HG03280 (cell line): Measurements from ENCODE around the gene ST3GAL3.

Experiments used
- ATAC-seq: cut with Tn5 transposase; IDR thresholded peaks from one replicate; pipeline ENCODE4 v1.9.1; 2021; ENCODE audit warnings: mild to moderate bottlenecking, moderate library complexity; ENCODE audit not compliant: unreplicated experiment

The ST3GAL3 gene

DNA sequence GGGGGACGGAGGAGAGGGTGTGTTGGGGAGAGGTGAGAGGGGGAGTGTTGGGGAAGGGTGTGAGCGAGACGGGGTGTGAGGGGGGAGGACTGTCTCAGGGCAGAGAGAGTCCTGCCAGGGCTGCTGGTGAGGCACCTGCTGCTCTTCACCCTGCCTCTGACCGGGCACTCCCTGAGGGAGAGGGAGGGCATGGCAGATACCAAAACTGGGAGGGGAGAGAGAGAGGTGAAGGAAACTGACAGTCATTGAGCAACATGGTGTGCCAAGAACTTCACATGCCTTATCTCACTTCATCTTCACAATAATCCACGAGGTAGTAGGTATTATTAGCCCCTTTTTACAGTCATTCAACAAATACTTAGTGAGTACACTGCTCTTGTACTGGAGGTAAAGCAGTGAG lies 164.9 kb downstream of the ST3GAL3 start:
- ATAC-seq = no peak

DNA sequence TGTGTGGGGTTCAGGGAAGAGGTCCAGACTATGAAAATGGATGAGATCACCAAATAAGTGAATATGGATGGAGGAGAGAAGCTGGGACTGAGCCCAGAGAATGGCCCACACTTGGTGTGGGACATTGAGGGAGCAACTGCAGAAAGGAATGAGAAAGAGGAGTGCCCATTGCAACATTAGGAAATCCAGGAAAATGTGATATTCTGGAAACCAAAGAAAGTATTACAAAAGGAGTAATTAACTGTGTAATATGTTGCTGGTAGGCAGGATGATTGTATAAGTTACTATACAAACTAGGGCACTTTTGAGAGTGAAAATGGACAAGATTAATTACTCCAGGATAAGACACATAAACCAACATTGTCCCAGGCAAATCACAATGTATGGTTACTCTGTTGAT lies 166.5 kb downstream of the ST3GAL3 start:
- no peak for ATAC-seq

DNA sequence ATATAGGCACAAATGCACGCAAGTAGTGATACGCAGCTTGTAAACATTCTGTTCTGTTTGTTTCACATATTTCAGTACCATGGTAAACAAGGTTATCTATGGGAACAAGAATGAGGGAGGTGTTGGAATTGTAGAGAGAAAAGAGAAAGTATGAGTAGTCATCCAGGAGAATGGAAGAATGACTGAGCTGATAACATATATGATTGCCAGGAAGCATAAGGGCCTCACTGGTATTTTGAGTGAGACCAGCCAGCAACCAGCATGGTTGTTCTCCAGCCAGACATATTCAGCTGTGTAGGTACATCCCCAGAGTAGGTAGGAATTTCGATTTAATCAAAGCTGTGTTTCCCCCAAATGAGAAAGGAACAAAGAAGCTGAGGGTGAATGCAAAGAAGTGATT lies 167.4 kb downstream of the ST3GAL3 start:
- ATAC-seq = no peak

DNA sequence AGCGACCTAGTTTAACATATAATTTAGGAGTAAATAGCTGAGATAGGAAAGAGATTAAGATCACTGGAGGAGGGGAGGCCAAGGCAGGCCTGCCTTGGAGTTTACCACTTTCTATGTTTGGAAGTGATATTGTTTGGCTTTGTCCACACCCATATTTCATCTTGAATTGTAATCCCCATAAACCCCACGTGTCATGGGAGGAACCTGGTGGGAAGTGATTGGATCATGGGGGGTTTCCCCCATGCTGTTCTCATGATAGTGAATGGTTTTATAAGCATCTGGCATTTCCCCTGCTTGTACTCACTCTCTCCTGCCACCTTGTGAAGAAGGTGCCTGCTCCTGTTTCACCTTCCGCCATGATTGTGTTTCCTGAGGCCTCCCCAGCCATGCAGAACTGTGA lies 168.0 kb downstream of the ST3GAL3 start:
- ATAC-seq = no peak

DNA sequence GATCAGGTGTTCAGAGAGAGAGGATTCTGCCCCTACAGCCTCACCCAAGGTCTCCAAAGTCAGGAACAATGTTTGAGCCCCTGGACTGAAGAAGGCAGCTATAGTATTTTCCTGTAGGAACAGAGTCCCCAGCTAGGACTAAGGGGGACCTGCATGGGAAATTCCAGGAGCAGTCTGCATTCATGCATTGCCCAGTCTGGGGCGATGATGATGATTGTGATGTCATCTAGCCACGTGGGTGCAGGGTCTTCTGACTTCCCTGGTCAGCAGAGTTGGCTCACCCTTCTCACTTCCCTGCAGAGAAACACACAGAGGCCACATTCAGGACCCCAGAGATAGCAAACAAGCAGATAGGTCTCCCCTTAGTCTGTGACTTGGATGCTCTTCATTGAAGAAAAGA lies 169.8 kb downstream of the ST3GAL3 start:
- ATAC-seq = no peak

DNA sequence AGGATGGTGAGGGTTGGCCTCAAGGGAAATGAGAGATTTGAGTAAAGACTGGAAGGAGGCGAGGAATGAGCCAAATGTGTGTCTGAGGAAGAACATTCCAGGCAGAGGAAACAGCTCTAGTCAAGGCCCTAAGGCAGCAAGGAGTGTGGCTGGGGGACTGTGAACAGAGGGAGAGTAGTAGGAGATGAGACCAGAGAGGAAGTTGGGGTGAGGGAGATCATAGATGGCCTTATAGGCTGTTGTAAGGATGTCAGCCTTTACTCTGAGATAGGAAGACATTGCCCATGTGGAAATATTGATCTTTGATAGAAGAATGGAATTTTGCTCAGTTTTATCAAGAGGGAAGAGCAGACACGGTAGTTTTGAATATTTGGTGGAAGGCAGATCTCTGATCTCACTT lies 171.1 kb downstream of the ST3GAL3 start:
- no peak for ATAC-seq

DNA sequence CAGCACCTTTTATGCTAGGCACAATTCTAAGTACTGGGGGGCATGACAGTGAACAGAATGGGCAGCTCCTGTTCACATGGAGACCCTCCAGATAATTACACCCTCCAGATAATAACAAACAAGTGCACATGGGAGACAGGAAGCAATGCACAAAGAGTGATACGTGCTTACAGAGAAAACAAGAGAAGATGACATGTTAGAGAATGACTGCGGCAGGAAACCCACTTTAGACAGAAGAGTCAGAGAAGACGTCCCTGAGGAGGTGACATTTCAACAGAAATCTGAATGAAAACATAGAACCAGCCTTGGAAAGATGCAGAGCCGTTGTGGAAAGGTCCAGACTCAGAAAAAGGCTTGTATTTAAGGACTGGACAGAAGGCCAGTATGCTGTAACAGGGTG lies 171.5 kb downstream of the ST3GAL3 start:
- ATAC-seq = no peak

DNA sequence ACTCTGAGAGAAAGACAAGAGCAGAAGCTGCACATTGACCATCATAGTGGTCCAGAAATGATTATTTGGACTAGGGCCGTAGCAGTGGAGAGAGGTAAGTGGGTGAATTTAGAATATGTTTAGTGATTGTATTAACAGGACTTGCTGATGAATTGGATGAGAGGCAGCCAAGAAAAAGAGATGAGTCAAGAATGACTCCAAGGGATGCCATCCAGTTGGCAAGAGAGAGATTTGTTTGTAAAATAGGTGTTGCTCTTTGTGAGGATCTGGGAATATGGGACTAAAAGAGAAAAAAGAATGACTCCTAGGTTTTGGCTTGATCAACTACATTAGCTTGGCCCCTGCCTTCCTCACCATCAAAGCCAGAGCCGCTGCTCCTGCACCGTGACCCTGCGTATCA lies 172.1 kb downstream of the ST3GAL3 start:
- no peak for ATAC-seq

DNA sequence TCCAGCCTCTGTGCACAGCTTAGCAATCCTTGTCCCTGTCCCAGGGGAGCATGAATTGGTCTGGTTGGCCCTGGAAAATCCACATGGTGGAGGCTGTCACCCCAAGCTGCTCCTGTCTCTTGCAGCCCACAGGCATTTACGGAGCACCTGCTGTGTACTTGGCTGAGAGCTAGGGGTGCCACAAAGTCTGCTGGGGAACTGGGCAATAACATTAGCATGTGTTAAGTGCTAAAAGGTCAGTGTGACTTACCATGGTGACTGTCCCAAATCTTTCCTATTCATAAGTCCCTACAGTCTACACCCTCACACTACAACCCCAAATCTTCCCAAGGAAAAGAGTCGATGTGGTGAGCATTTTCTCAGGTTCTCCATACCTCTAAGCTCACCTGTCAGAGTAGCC lies 172.7 kb downstream of the ST3GAL3 start:
- no peak for ATAC-seq

DNA sequence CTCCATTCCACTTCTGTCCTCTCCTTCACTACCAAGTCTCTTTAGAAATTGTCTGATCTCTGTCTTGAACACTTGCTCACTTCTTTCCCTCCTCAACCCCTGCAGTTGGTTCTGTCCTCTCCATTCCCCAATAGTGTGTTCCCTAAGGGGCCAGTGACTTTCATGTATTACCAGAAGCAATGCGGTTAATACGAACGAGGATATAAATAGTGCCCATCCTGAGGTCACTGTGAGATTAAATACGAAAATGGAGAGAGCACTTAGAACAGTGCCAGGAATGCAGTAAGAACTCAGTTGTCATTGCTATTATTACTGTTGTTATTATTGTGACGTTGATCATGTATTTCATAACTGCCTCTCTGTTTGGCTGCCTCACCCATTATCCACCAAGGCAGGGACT lies 173.3 kb downstream of the ST3GAL3 start:
- ATAC-seq = no peak

DNA sequence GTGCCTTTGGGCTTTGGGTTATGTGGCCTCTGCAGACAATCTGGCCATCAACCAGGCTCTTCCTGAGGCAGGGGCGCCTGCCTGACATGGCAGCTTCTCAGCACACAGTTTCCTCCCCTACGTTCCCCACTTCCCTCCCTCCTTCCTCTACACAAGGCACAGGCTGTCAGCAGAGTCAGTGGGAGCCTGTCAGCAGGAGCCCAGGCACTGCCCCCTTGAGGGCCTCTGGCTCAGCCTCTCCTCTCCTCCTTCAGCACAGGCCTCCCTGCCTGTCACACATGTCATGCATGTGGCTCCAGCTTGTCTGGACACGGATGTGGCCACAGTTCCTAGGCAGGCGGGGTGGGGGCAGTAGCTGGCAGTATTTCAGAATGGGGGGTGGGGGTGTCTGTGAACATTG lies 174.1 kb downstream of the ST3GAL3 start:
- no peak for ATAC-seq

DNA sequence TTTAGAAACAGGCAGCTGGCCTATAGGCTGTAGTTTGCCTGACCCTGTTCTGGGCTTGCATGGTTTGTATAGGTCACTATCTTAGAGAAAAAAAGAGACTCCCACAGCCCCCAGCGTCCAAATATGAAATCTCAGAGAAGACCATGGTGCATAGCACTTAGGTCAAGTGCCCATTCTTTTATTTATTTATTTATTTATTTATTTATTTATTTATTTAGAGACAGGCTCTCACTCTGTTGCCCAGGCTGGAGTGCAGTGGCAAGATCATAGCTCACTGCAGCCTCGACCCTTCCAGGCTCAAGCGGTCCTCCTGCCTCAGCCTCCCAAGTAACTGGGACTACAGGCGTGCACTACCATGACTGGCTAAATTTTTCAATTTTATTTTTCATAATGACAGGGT lies 175.4 kb downstream of the ST3GAL3 start:
- no peak for ATAC-seq

DNA sequence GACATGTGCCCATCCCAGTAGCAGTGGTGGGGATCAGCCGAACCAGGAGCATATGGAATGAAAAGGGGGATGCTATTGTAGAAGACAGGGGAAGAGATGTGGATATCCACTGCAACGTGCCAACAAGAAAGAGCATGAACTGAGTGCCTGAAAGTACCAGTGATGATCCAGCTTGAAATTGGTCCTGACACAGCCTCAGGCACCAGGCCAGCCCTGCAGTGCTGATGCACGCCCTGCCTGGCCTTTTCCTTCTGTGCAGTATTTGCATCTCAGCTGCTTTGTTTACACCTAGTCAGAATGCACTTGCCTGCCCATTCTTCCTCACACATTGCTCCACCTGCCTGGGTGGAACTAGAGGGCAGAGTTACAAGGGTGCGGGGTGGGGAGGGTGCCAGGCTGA lies 176.0 kb downstream of the ST3GAL3 start:
- ATAC-seq = no peak

DNA sequence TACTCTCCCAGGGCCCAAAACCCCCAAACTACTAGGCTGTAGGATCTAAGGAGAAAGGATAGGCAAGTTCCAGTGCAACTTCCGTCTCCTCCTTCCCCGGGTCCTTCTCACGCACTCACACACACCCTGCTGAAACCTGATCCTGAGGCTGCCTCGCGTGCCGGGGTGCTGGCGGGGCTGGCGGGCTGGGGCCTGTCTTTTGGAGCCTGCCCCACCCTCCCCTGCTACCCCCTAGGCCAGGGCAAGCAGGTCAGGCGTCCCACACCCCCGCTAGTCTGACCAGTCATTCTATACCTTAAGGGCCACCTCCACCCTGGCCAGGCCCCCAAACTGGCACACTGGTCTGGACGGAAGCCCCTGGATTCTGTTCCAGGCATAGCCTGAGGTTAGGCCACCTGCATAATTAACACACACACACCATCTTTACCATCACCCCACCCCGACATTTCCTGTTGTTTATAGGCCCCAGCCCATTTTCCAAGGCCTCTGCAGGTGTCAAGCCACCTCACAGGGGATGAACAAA lies 178.0 kb downstream of the ST3GAL3 start:
- ATAC-seq = no peak

DNA sequence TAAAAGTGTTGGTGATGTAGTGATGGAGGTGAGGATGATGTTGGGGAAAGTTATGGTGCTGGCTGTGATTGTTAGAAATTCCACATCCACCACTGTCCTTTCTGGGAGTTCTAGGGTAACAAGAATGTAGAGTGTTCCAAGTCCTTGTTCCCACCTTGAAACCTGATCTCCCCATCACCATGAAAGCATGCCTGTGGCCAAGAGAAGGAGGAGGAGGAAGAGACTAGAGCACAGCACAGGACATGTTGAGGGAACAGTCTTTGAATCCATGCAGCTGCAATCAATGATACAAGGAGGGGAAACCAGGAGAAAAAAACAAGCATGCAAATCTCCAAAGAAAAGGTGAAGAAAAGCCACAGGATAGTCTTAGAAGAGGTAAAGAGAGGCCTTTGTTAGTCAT lies 180.4 kb downstream of the ST3GAL3 start:
- no peak for ATAC-seq

DNA sequence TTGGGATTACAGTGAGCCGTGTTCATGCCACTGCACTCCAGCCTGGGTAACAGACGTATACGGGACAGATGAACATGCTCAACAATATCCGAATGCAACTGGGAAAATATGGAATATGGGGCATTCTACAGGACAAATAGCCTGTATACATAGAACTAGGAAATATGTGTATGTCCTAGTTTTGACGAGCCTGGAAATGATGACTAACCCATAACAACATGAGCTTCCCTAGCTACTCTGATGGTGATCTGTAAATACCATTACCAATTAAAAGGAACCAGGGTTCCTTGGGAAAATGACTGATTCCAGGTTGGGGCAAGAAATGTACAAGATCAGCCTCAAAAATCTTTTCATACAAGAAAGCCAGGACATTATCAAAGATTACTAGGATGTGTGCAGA lies 183.5 kb downstream of the ST3GAL3 start:
- ATAC-seq = no peak

DNA sequence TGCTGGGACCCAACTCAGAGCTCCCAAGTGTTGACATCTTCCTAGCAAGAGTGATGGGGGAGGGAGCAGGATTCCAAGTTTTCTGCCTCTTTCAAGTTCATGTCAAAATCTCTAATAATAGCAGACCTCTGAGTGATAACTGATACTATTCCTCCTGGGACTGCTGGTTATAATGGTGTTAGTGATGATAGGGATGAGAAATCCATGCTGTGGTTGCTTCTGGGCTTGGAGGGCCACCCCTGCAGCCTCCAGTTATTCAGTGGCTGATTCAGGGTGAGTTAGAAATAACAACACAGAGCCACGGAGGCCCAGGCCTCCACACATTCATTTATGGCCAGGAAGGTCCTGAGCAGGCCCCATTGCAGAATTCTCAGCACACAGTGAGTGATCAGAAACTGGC lies 185.7 kb downstream of the ST3GAL3 start:
- no peak for ATAC-seq

DNA sequence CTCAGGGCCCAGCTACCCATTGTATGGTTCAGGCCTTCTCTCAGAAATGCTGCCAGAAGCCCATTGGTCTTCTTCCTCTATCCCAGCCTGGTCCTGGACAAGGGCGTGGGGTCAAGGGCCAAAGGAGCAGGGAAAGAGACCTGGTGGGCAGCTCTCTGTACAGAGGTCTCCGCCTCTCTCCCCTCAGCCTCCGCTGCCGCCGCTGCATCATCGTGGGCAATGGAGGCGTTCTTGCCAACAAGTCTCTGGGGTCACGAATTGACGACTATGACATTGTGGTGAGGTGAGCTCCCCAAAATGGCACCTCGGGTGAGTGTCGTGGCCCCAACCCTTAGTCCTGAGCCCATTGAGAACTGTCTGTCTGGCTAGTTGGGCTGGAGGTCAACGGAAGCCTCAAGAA lies 191.6 kb downstream of the ST3GAL3 start:
- ATAC-seq = no peak

DNA sequence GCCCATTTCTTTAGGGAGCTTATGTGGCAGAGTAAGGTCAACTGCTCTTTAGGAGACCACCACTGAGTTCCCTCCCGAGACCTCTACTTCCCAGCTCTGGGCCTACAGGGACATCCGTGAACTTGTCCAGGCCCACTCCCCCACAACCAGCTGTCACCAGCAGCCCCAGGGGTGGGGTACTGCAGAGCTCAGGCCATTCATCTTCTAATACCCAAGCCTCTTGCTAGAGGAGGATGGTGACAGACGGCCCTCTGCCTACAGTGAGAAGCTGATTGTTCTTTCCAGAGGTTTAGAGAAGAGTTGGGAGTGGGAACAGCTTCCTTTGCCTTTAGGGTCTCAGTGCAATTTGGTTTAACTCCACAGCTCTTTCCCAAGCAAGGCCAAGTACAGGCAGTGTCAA lies 193.1 kb downstream of the ST3GAL3 start:
- ATAC-seq = no peak

DNA sequence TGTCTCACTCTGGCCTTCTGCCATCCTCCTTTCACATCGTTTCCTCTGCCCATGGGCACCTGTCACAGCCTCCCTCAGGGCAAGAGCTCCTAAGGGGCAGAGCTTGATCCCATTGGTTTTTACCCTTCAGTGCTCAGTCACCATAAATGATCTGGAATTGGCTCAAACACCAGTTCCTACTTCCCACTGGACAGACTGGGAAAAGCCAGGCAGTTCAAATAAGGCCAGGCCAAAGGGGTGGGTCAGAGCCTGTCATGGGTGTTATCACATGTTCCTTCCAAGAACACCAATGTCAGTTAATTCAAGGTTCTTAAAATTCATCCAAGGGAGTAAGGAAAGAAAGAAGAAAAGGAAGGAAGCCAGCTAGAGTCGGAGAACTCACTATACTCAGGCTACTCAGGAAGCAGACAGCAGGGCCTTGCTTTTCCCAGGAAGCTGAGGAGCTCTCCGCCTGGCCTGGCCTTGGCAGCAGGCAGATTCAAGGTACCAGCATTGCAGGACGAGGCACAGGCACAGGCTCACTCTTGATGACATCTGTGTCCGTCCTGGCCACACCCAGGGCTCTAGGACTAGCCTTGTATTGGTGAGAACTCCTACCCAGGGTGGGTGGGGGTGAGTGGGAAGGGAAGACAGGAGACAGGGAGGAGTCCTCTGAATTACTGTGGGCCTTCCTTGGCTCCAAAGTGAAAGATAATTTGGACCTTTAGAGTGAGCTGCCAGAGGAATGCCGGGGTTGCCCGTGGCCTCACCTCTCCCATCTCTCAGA lies 194.0 kb downstream of the ST3GAL3 start:
- ATAC-seq = no peak

DNA sequence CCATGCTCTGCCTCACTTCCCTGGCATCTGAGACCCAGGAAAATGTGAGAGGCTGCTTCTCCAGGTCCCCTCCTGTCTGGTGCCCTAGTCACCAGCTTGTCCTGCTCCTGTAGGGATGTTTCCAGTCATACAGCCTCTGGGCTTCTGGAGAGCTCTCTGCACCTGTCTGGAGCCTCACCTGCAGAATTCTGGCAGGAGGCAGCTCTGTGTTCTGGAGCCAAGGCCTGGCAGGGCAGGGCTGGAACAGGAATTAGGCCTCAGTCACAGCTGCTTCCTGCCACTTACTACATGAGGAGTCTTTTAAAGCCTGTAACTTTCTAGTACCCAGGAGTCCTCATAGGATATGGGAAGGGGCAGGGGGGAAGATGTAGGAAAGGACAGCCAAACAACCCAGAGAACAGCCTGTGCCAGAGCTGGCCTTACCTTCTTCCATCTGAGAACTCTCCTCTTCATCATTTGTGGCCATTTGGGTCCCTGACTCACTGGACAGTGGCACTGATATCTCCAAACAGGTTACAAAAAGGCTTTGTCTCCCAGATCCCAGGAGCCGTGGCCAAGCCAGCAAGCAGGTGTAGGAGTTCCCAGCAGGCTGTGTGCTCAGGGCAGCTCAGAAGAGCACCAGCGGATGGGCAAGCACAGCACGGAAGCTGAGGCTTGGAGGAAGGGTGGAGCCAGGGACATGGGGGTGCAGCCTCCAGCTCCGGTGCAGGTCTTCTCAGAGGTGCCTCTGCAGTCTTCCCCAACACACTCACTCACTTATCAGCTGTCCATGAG lies 194.9 kb downstream of the ST3GAL3 start:
- no peak for ATAC-seq
